Measurements from ENCODE around the gene NEBL.

DNA sequence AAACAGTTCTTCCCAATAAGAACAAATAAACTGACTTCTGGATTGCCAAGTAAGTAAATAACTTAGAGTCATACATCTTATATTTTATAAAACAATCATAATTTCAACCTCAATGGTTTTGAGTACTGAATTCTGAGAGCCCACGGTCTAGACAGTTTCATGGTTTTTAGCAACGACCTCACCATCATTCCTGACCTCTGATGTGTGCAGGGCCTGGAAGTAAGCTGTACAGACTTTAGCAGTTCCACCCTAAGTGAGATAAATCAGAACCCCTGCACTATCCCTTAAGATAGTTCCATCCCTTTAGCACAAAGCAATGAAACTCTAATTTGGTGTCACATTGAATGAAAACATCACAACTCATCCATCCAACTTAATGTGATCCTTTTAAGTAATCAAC is 86.0 kb downstream of the NEBL start:
- TF ChIP-seq, protein P1, sequence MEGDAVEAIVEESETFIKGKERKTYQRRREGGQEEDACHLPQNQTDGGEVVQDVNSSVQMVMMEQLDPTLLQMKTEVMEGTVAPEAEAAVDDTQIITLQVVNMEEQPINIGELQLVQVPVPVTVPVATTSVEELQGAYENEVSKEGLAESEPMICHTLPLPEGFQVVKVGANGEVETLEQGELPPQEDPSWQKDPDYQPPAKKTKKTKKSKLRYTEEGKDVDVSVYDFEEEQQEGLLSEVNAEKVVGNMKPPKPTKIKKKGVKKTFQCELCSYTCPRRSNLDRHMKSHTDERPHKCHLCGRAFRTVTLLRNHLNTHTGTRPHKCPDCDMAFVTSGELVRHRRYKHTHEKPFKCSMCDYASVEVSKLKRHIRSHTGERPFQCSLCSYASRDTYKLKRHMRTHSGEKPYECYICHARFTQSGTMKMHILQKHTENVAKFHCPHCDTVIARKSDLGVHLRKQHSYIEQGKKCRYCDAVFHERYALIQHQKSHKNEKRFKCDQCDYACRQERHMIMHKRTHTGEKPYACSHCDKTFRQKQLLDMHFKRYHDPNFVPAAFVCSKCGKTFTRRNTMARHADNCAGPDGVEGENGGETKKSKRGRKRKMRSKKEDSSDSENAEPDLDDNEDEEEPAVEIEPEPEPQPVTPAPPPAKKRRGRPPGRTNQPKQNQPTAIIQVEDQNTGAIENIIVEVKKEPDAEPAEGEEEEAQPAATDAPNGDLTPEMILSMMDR (conservative IDR thresholded peaks at IDR 0.05; ENCODE audit: low read depth, low read length) = no peak
- TF ChIP-seq RFX5 (IDR thresholded peaks at IDR 0.05; ENCODE audit: low read depth, low read length) (no peak), POLR2A (IDR thresholded peaks at IDR 0.05; ENCODE audit: low read depth, low read length) (no peak), RAD21 (IDR thresholded peaks at IDR 0.05; ENCODE audit: low read length) (no peak), BHLHE40 (IDR thresholded peaks at IDR 0.05; ENCODE audit: low read depth, low read length) (no peak), SMC3 (IDR thresholded peaks at IDR 0.05; ENCODE audit: low read depth, low read length) (no peak), MAFK (IDR thresholded peaks at IDR 0.05; ENCODE audit: low read depth, low read length) (no peak), MAZ (IDR thresholded peaks at IDR 0.05; ENCODE audit: borderline replicate concordance, low read depth, low read length) (no peak), RCOR1 (IDR thresholded peaks at IDR 0.05; ENCODE audit: insufficient replicate concordance, low read length) (no peak)
- TF ChIP-seq, protein P2, sequence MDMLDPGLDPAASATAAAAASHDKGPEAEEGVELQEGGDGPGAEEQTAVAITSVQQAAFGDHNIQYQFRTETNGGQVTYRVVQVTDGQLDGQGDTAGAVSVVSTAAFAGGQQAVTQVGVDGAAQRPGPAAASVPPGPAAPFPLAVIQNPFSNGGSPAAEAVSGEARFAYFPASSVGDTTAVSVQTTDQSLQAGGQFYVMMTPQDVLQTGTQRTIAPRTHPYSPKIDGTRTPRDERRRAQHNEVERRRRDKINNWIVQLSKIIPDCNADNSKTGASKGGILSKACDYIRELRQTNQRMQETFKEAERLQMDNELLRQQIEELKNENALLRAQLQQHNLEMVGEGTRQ (IDR thresholded peaks at IDR 0.05; ENCODE audit: low read depth, low read length) = no peak

Data from IMR-90 (cell line).